Measurements from ENCODE around the gene CDC16.

Gene CDC16

DNA sequence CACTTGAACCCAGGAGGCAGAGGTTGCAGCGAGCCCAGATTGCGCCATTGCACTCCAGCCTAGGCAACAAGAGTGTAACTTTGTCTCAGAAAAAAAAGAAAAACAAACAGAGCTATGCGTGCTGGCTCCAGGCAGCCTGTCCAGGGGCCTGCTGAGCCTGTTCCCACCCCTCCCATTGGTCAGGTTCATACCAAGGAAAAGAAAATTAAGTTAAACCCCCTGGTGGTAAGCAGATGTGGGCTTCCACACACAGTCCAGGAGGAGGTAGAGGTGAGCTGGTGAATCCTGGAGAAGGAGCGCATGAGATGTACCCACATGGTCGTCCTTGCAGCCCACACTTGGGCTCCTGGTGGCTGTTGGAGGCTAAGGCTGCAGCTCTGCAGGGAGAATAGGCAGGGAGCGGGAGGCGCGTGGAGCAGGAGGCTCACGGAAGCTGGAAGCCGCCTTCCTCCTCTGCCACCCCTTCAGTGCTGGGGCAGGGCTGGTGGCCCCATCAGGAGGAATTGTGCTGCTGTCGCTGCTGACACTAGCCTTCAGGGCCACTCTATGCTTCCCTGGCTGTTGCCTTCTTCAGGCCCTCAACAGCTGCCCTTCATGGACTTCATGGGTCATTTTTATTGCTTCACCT, 69.1 kb downstream of the CDC16 start:
- DNase-seq (ENCODE audit: low spot score), result no peak

GRCh38 chr13:114304346-114305034, 69.8 kb downstream of the CDC16 start:
- no peak for DNase-seq (ENCODE audit: low spot score)

- no peak for DNase-seq (ENCODE audit: low spot score)
Observed at GRCh38 chr13:114309086-114309485, 74.4 kb downstream of the CDC16 start.

DNA sequence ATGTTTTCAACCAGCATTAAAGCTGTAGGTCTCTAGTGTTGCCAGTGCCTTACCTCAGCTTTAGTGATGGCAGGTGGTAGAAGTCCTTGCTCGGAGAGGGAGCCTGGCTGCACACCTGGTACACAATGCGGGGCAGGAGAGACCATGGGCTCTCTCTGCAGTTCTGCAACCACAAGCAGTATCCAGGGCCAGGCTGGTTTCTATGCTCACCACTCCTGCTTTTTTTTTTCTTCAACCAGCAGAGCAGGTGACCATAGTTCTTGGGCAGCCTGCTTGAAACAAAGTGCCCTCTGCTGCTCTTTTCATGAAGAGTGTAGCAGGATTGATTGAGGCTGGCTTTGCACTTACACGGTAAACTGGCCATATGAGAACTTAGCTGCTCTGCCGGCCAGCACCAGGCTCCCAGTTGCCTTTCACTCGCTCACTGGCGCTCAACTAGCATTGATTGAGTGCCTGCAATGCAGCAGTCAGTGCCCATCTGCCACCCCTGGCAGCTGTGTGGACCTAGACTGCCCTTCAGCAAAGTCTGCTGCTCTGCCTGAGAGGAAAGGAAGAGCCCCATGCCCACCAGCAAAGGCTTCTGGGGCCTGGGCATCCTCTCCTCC, 75.2 kb downstream of the CDC16 start:
- DNase-seq (ENCODE audit: low spot score), result no peak

DNA sequence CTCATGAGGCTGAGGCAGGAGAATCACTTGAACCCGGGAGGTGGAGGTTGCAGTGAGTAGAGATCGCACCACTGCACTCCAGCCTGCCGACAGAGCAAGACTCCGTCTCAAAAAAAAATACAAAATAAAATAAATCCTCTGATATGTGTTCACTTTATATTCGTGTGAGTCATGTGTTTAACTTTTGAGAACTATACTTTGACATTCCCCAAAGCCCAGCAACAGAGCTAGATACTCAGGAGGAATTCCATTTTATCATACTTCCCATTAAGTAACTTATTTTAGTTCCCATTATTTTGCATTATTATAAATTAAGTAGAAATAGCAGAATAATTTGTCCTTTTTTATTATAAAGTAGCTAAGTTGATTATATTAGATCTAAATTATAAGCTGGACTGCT, 76.3 kb downstream of the CDC16 start:
- no peak for DNase-seq (ENCODE audit: low spot score)

DNA sequence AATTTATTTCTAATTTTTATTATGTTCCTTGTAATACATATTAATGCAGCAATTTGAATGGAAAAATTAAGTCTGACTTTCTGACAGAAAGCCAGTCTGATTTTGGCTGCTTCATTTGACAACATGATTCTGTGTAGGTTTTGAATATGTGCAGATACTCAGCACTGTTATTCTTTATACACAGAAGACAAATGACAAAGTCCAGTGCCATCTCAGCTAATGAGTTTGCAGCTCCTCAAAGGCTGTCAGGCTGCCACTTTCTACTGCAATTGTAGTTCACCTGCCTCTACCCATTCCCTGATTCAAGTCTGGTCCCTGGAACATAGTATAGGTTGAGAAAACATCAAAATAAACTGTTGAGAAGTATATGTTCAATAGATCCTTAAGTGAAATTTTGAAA, 76.7 kb downstream of the CDC16 start:
- no peak for DNase-seq (ENCODE audit: low spot score)

- DNase-seq (ENCODE audit: low spot score), result no peak
Observed at GRCh38 chr13:114311908-114312307, 77.2 kb downstream of the CDC16 start.

DNA sequence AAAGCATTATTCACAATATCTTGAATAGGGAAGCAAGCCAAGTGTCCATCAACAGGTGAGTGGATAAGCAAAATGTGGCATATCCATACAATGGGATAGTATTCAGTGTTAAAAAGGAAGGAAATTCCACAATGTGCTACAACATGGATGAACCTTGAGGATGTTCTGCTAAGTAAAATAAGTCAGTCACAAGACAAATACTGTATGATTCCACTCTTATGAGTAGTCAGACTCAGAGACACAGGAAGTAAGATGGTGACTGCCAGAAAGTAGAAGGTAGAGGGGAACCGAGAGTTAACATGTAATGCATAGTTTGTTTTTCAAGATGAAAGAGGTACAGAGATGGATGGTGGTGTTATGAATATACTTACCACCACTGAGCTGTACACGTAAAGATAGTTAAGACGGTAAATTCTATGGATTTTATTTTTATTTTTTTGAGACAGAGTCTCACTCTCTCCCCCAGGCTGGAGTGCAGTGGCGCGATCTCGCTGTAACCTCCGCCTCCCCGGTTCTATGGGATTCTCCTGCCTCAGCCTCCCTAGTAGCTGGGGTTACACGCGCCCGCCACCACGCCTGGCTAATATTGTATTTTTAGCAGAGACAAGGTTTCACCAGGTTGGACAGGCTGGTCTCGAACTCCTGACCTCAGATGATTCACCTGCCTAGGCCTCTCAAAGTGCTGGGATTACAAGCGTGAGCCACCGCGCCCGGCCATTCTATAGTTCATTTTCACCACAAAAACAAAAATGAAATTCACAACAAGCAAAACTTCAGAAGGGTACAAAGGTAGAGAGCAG, 78.6 kb downstream of the CDC16 start:
- peak; percentile 17 for DNase-seq (ENCODE audit: low spot score)

DNA sequence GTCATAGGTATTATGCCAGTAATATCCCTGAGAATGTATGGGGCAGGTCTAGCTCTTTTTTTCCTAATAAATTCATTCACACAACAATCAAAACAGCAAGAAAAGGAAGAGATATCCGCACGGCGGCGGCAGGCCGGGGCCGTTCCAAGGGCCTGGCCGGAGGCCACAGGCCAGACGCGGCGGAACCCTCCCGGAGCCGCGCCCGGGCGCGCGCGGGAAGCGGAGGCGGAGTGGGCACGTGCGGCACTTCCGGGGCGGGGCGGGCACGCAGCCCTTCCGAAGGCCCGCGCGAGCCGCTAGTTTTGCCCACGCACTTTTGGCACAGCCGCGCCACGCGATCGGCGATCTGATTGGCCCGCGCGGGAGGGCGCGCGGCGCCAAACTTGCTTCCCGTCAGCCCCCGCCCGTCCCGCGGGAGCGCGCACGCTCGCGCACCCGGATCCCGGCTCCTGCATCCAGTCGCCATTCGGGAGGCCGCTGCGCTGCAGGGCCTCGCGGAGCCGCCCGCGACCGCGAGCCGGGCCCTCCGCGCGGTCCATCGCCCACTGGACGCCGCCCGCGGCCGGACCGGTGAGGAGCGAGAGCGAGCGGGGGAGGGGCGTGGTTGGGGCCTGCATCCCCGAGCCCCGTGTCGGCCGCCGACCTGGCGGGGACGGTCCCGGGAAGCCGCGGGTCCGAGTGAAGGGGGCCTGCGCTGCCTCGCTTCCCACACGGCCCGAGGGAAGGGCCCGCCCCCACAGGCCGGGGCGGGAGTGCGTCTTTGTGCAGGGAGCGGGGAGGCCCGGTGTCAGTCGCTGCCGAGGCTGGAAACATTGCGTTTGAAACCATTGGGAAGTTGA, 79.6 kb downstream of the CDC16 start, which contains the start of gene CHAMP1:
CHAMP1 (plus strand) TSS at position 430 of the 839 bp plus-strand sequence. CDS start 9,340 bp downstream, outside the sequence.
- DNase-seq (ENCODE audit: low spot score), result peak; percentile 94

GRCh38 chr13:114315074-114315785, 80.5 kb downstream of the CDC16 start:
- no peak for DNase-seq (ENCODE audit: low spot score)

DNA sequence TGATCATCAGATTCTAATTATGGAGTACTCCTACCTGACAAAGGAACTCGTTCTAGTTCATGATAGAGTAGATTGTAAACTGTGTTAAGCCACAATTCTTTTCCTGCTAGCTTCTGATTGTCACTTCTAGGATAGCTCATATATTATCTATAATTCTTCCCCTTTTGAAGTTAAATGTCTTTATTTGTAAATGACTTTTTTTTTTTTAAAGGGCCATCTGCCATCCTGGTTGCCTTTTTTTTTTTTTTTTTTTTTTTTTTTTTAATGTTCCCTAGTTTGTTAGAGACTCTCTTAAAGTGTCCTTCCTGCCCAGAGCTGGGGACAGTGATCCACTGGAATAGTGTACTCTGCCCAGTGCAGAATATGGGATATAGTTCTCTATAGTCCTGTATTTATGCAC, 83.9 kb downstream of the CDC16 start:
- no peak for DNase-seq (ENCODE audit: low spot score)

DNA sequence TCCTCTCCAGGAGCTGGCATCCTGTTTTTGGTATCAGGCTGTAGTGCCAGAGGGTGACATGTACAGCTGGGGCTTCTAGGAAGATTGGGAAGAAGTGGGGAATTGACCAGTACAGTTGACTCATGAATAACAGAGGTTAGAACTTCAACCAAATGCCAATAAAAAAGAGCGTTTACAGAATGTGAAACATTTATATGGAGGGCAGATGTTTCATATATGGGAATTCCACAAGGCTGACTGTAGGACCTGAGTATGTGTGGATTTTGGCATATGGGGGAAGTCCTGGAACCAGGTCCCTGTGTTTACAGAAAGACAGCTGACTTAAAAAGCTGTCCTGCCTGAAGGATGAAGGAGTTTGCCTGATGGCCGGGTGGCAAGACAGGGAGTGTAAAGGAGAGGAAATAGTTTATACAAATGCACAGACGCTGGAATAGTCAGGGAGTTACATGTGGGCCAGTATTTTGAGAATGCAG, 84.8 kb downstream of the CDC16 start:
- DNase-seq (ENCODE audit: low spot score), result no peak

DNA sequence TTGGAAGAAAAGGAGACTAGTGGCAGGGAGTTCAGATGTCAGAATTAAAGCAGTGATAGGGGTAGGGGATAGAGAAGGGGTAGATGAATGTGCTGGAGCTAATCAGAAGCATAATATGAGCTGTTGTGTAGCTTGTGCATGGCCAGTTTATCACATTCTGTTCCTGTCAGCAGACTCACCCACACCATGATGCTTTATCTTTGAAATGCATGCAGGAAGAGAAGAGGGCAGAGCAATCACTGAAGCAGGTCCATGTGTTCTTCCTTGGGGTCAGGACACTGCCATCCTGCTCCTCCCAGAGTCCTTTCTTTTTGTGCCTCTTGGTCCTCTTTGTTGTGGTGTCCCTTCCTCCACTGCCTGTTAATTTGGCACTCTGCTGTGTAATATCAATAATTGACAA, 85.4 kb downstream of the CDC16 start:
- DNase-seq (ENCODE audit: low spot score), result peak; percentile 48

DNA sequence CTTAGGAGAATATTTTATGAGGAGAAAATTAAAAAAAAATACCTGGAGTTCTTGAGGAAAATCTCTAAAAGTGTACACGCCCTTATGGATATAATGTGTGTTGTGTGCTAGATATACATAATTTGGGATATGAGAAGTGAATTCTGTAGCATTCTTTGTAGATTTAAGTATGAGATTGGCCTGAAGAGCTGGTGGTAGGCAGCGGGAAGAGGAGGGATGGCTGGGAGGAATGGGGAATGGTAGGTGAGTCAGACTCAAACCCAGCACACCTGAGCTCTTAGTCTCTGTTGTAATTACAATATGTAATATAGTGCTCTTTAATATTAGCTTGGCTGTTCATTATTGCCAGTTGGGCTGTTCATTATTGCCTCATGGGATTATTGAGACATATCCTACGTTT, 86.6 kb downstream of the CDC16 start:
- no peak for DNase-seq (ENCODE audit: low spot score)
